ENCODE data around the gene INCA1.
A peak's percentile ranks its signal among the peaks of the same experiment; 100 is the strongest.

INCA1 gene

GRCh38 chr17:5011928-5012327, 14.6 kb upstream of the INCA1 start:
- no peak for DNase-seq (ENCODE audit: low spot score)

DNA sequence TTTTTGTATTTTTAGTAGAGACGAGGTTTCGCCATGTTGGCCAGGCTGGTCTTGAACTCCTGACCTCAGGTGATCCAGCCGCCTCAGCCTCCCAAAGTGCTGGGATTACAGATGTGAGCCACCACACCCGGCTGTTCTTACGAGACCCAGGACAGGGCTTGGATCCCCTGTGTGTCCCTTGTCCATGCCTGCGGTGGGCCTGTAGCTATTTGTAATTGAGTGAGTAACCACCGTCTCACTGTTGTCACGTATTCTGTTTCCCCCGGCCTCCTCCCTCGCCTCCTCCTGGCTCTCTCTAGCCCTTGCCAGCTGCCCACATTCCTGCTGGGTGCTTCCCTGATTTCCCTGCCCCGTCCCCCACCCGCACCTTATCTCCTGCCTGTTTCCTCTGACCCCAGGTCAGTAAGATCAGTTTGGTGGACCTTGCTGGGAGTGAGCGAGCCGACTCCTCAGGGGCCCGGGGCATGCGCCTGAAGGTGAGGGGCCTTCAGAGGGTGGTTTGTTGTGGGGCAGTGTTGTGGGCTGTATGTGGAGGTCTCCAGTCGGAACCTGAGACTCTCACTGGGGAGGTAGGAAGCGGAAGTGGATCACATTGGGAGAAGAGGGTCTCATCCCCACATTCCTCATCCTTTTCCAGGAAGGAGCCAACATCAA, 6.0 kb upstream of the INCA1 start:
- no peak for DNase-seq (ENCODE audit: low spot score)

DNA sequence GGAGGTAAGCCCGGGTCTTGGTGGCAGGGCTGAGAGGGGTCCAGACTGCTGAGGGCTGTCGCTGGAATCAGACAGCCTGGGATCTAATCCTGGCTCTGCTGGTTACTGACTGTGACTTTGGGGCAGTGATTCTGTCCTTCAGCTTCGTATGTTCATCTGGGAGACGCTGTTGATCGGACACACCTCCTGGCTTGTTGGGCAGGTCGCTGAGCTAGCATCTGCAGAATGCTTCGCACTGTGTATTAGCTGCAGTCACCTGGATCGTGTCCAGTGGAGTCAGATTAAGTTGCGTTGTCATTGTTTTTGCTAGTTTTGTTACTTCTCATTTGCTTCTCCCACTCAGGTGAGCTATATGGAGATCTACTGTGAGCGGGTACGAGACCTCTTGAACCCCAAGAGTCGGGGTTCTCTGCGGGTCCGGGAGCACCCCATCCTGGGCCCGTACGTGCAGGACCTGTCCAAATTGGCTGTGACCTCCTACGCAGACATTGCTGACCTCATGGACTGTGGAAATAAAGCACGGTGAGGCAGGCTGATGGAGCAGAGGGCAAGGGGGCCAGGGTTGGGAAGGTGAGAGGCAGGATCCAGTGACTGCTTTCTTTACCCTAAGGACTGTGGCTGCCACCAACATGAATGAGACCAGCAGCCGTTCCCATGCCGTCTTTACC, 4.9 kb upstream of the INCA1 start:
- DNase-seq (ENCODE audit: low spot score) = no peak

GRCh38 chr17:5000237-5000639, 2.9 kb upstream of the INCA1 start:
- DNase-seq (ENCODE audit: low spot score) = no peak

DNA sequence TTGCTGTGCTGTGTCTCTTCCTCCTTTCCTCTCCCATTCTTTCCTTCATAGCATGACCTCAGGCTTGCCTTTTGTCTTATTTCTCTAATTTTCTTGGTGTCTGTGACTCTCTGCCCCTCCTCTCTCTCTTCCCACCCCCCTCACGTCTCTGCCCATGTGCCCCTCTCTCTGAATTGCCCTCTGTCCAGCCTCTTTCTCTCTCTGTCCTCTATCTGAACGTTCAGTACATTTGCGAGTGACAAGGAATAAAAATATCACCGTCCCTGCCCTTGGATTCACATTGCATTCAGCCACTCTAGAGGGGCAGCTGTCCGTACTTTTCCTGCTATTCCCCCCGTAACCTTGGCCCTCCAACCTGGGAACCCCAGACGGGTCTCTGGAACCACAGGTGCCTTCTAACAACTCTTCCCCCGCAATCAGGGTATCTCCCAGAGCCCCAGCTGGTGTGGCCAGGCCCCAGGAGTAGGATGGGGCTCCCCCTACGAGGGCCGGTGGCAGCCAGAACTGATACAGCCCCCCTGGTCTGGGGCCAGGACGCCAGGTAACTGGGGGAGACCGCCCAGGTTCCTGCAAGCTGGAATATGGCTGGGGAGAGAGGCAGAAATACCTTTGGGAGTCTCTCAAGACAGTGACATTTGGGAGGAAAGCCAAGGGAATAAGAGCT, 2.2 kb upstream of the INCA1 start:
- no peak for DNase-seq (ENCODE audit: low spot score)

DNA sequence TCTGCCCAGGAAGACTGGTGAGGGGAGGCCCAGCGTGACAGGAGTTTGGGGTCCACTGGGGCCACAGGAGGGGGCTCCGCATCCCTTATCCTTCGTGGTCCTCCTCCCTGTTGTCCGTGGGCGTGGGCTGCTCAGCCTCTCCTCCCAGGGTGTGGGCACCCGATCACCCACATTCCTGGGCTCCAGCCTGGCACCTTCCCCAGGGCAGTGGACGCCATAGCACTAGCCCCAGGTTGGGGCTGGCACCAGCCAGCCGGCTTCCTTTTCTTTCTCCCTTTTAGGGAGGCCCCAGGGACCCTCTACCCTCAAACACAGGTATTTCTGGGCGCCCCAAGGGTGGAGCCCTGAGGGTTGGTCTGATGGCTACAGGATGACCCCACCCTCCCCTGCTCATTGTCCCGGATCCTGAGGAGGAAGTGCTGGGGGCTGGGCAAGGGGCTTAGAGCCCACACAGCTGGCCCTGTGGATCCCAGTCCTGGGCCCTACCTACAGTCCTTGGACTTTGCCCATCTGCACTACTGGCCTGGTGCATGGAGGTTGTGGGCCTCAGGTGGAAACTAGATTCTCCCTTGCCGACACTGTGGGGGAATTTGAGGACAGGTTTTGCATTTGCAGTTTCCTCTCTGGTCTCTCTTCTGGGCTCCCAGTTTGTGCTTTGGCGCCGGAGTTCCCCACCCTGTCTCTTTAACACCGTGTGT, 1.6 kb upstream of the INCA1 start:
- DNase-seq (ENCODE audit: low spot score) = no peak

DNA sequence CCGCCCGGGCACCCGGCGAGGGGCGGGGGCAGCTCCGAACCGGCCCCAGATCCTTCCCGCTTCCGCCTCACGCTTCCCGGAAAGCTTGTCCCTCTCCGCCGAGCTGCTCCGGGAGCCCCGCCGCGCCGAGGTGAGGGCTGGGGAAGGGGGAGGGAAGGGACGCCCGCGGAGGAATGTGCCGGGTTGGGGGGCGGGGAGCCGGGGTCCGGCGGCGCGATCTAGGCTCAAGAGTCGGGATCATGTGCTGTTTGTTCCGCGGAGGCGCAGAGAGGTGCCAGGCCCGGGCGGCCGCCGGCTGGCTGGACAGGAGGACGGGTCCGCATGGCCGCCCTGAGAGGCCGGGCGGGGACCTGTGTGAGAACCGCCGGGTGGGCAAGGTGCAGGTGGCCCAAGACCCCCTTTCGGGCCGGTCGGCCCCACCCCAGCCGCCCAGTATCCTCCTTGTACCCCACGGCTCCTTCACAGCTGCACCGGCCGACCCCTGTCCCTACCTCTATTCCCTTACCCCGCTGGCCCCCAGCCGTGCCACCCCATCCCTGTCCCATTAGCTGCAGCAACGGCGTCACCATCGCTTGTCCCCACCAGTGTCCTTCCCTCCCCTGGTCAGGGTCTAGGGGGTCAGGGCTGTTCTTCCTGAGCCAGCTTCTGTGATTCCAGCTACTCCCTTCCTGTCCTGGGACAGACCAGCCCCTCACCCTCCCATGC, 857 bp upstream of the INCA1 start:
- DNase-seq (ENCODE audit: low spot score) = no peak

- no peak for DNase-seq (ENCODE audit: low spot score)
These were observed 3.2 kb downstream of the INCA1 start for GRCh38 chr17:4994081-4994595.

- DNase-seq (ENCODE audit: low spot score) = peak; percentile 41
These were observed 9.4 kb downstream of the INCA1 start for GRCh38 chr17:4987767-4988567.

DNA sequence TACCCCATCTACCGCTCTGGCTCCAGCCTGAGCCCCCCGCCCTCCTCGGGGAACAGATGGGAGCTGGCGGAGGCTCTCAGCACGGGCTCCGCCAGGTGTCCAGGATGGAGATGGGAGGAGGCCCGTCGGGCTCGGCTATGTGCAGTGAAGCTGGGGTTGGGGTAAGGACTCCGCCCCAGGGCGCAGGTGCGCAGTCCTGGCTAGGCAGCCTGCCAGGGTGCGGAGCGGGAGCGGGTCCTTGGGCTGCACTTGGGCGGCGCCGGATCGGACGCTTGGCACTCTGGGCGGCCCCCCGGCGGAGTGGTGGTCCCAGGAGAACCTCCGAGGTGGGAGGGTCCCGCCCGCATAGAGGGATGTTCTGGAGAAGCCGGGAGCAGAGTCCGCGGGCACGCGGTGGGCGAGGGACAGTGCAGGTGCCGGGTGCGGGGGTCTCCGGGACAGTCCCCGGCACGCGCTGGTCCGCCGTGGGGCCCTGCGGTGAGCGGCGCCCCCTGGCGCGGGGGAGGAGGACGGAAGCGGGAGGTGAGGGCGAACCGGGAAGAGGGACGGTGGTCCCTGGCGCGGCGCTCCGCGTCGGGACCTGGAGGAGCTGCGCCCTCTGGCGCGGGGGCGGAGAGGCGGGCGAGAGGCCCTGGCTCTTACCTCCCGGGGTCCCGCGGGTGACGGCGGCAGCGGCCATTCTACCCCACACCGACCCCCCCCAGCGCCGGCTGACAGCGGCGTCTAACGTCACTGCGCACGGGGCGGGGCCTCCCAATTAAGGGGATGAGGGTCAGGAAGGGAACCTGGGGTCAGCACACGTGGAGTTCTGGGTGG, 10.2 kb downstream of the INCA1 start, which contains the start of gene CAMTA2:
Gene CAMTA2 (minus strand): TSS at position 725 of the 816 bp plus-strand sequence. CDS start 1,453 bp downstream, outside the sequence.
- peak; percentile 88 for DNase-seq (ENCODE audit: low spot score)

DNA sequence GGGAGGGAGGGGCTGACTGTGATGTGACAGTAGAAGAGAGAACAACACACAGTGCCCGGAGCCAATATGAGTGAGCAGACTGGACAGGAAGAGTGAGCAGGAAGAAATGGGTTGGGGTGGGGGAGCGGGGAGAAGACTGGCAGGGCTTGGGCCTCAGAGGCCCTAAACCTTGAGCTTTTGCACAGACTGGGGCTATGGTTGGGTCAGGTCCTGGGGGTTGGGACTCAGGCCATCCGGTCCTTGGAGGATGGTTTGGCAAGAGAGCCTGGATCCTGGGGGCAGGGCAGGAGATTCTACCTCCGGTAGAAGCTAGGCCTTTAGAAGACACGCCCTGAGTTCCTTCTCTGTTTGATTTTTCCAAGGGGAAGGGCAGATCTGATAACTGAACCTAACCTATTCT, 10.9 kb downstream of the INCA1 start:
- DNase-seq (ENCODE audit: low spot score) = no peak

- DNase-seq (ENCODE audit: low spot score) = no peak
These were observed 15.0 kb downstream of the INCA1 start for GRCh38 chr17:4982305-4982704.

- DNase-seq (ENCODE audit: low spot score) = peak; percentile 47
These were observed 16.6 kb downstream of the INCA1 start for GRCh38 chr17:4980644-4981216.

- DNase-seq (ENCODE audit: low spot score) = no peak
These were observed 18.6 kb downstream of the INCA1 start for GRCh38 chr17:4978726-4979125.

- DNase-seq (ENCODE audit: low spot score) = no peak
These were observed 23.1 kb downstream of the INCA1 start for GRCh38 chr17:4974115-4974670.

DNA sequence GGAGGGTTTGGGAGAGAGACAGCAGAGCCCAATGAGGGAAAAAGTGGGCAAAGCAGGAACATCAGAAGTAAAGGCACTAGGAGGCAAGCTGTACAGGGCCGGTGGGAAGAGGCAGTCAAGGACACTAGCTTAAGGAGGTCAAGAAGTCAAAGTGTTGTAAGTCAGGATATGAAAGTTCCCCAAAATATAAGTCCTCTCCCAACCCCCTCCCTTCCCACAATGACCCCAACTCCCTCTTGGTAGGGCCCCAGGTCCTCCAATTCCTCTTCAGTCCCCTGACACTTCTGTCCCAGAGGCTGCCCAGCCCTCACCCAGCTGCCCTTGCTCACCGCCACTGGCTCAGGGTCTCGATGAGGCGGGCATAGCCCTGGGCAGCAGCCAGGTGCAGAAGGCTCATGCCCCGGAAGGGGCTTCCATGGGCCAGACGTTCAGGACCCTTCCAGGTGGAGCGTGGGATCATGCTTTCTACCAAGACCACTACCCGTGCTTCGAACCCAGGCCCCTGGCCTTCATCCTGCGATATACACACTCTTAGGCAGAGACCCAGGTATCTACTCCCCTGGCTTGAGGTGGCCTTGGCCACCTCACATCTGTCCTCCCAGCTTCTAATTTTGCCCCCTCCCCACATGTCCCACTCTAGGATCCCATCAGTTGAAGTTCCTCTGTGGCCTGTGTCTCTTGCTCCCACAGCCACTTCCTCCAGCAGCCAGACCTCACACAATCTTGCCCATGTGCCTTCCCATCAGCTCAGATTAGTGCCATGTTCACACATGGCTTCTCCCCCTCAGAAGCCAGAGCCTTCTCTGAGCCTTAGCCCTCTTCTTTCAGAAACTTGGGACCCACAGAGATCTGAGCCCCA, 23.8 kb downstream of the INCA1 start:
- no peak for DNase-seq (ENCODE audit: low spot score)

DNA sequence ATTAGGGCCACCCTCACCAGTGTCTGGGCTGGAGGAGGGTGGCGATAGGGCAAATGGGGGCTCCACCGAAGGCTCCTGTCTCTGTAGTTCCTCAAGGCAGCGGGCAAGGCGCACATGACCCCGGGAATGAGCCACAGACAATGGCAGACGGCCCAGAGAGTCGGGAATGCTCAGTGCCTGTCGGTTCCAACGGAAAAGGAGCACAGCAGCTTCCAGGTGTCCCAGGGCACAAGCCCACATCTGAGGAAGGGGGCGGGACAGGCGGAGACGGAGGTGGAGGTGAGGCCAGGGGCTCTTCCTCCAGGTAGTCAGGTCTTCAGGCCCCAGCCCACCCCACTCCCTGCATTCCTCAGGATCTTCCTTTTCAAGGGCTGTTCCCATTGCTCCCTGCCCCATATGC, 24.6 kb downstream of the INCA1 start:
- no peak for DNase-seq (ENCODE audit: low spot score)

DNA sequence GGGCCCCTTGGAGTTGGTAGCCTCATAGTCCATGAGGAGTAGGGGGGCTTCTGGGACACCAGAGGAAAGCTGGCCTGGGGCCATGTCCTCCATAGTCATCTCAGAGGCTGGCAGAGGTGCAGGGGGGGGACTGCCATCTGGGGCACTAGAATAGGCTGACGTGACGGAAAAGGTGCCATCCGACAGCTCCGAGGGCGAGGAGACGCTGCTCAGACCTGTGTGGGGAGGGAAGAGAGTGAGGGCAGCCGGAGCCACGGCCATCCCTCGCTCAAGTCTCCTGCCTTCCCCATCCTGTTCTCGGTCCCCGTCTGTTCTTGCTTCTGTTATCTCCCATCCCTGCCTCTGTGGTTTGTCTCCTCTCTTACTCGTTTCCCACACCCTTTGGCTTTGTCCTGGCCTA, 25.0 kb downstream of the INCA1 start:
- DNase-seq (ENCODE audit: low spot score) = no peak
